CD4-positive, alpha-beta T cell (primary cell): ENCODE measurements around the gene LAMA1. TPM values are rescaled to one million over a fixed set of nuclear protein-coding genes. Genes with fewer than 3 reads are reported as not detected.

Source experiments
- ATAC-seq: fragments of 200-7000 bp; cut with Tn5 transposase; one replicate; pipeline ENCODE4 v1.10.0; 2022; ENCODE audit warnings: mild to moderate bottlenecking; ENCODE audit not compliant: poor library complexity
- CTCF ChIA-PET: fragments of 350-600 bp; sonication (Branson Sonifier 250); formaldehyde crosslinking; loops from one replicate; lab custom pipeline; 2021; ENCODE audit warnings: antibody characterized with exemption, inconsistent platforms; lab: Charles Lee
- POLR2A ChIA-PET: fragments of 350-600 bp; sonication (Branson Sonifier 250); formaldehyde crosslinking; loops from one replicate; lab custom pipeline; 2021; ENCODE audit warnings: antibody characterized with exemption, inconsistent platforms; lab: Charles Lee
- DNase-seq, 14 experiments: peaks; one replicate each; pipeline ENCODE4 v3.0.0-alpha.2; 2013 to 2020; ENCODE audit warnings: mixed read lengths in 2 of 14
- H3K27ac ChIP-seq, 2 donors: one replicate each; pipeline versions ENCODE4 v1.5.1 to v1.7.0; 2013; ENCODE audit warnings: low read length in 2 of 2, low read depth in 1 of 2, mild to moderate bottlenecking in 1 of 2
- H3K27me3 ChIP-seq, 2 experiments: 1 replicate in 1 of 2; 2 replicates in 1 of 2; pipeline versions ENCODE4 v1.6.1 to v1.7.0; 2013; ENCODE audit warnings: low read length in 2 of 2, control low read depth in 1 of 2, mild to moderate bottlenecking in 1 of 2, moderate library complexity in 1 of 2; ENCODE audit not compliant: insufficient read depth in 2 of 2, control insufficient read depth in 1 of 2
- H3K36me3 ChIP-seq: one replicate; pipeline ENCODE4 v1.6.1; 2013; ENCODE audit warnings: low read length, control low read depth; ENCODE audit not compliant: insufficient read depth
- H3K4me1 ChIP-seq: one replicate; pipeline ENCODE4 v1.6.1; 2013; ENCODE audit warnings: low read length, control low read depth; ENCODE audit not compliant: insufficient read depth
- H3K4me3 ChIP-seq: one replicate; pipeline ENCODE4 v1.5.1; 2013; ENCODE audit warnings: mild to moderate bottlenecking, low read length, moderate library complexity
- H3K9me3 ChIP-seq, 2 experiments: 1 replicate in 1 of 2; 2 replicates in 1 of 2; pipeline versions ENCODE4 v1.6.1 to v1.7.0; 2013; ENCODE audit warnings: low read length in 2 of 2, mild to moderate bottlenecking in 2 of 2, control low read depth in 1 of 2, moderate library complexity in 1 of 2; ENCODE audit not compliant: control insufficient read depth in 1 of 2, insufficient read depth in 1 of 2
- H3K27ac Mint-ChIP-seq: one replicate; pipeline ENCODE4 v1.8.0; 2020; ENCODE audit warnings: mixed read lengths
- H3K27me3 Mint-ChIP-seq: one replicate; pipeline ENCODE4 v1.8.0; 2021; ENCODE audit warnings: mixed read lengths
- H3K36me3 Mint-ChIP-seq: one replicate; pipeline ENCODE4 v1.8.0; 2021; ENCODE audit warnings: low read depth, mixed read lengths
- H3K4me1 Mint-ChIP-seq: one replicate; pipeline ENCODE4 v1.8.0; 2021; ENCODE audit warnings: low read depth, mixed read lengths
- H3K4me3 Mint-ChIP-seq: one replicate; pipeline ENCODE4 v1.8.0; 2020; ENCODE audit warnings: mild to moderate bottlenecking, mixed read lengths
- H3K9me3 Mint-ChIP-seq: one replicate; pipeline ENCODE4 v1.8.0; 2020; ENCODE audit warnings: mixed read lengths
- CTCF ChIP-seq: fragments of 200-600 bp; IDR thresholded peaks from one replicate; pipeline ENCODE4 v1.8.0; 2022; ENCODE audit warnings: antibody characterized with exemption, mild to moderate bottlenecking
- intact Hi-C, 2 experiments: fragments of 100-400 bp; cut with DNase I in 1 of 2; cut with micrococcal nuclease in 1 of 2; formaldehyde crosslinking; loops; one replicate each; pipeline versions ENCODE4 v1.15.1 to v1.9.0; 2023 to 2025; cut with DNase I, micrococcal nuclease
- total RNA-seq, 174 experiments: library from RNA in 2 of 174; stranded (reverse) in 2 of 174; gene quantifications; one replicate each; pipeline ENCODE4 v1.2.3 and lab custom pipeline; 2021 to 2026

LAMA1 gene
- total RNA-seq, 2 experiments from 2014 or later: not detected

- DNase-seq (no peak), ATAC-seq (no peak)
- H3K9me3 ChIP-seq: peaks cover 0 to 25% of the 10 kb centered on the region in 2 experiments
- Mint-ChIP-seq H3K27me3 (no peaks in the 10 kb centered on the region), H3K4me3 (no peak overlapping the region), H3K36me3 (no peaks in the 10 kb centered on the region), H3K9me3 (peaks cover 13% of the 10 kb centered on the region), H3K27ac (no peak overlapping the region), H3K4me1 (no peaks in the 10 kb centered on the region)
- ChIA-PET CTCF (no interaction called here), POLR2A (no interaction called here)
- intact Hi-C loops: no loop called here
- TF ChIP-seq CTCF: no peak
- no peaks in the 10 kb centered on the region for H3K4me1 ChIP-seq
- H3K36me3 ChIP-seq: no peaks in the 10 kb centered on the region
- no peak overlapping the region for H3K27ac ChIP-seq
- no peaks in the 10 kb centered on the region for H3K27me3 ChIP-seq
- no peak overlapping the region for H3K4me3 ChIP-seq
Measured at GRCh38 chr18:6960656-6961055, 156.9 kb downstream of the LAMA1 start.

- no peak overlapping the region for H3K27ac Mint-ChIP-seq
- H3K4me3 Mint-ChIP-seq: no peak overlapping the region
- H3K27me3 Mint-ChIP-seq: no peaks in the 10 kb centered on the region
- intact Hi-C loops: no loop called here
- Histone ChIP-seq H3K4me3 (no peak overlapping the region), H3K27ac (no peak overlapping the region), H3K4me1 (no peaks in the 10 kb centered on the region), H3K36me3 (no peaks in the 10 kb centered on the region), H3K9me3 (peaks cover 0 to 29% of the 10 kb centered on the region in 2 experiments), H3K27me3 (no peaks in the 10 kb centered on the region)
- H3K4me1 Mint-ChIP-seq: no peaks in the 10 kb centered on the region
- ATAC-seq: no peak
- peaks cover 13% of the 10 kb centered on the region for H3K9me3 Mint-ChIP-seq
- CTCF ChIA-PET: no interaction called here
- no peak for TF ChIP-seq CTCF
- no peaks in the 10 kb centered on the region for H3K36me3 Mint-ChIP-seq
- DNase-seq: no peak
- POLR2A ChIA-PET: no interaction called here
Measured at GRCh38 chr18:6960124-6960523, 157.5 kb downstream of the LAMA1 start.

DNA sequence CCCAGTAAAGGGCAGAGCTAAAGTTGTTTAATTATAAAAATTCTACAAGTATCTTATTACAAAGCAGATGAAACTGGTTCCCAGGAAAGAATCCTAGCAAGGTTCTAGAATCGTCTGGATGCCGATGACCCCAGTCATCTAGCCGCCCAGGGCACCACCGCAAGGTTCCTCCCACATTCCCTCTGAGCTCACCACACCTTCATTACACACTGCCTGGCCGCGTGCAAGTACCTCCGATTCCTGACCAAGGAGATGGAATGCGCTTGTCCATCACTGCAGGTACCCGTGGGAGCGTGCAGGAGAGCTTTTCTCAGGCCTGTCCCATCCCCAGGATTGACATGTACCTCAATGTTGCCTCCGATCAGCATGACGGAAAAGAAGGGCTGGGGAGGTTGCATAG lies 158.5 kb downstream of the LAMA1 start:
- POLR2A ChIA-PET: no interaction called here
- Mint-ChIP-seq H3K9me3 (peaks cover 13% of the 10 kb centered on the region), H3K4me1 (no peaks in the 10 kb centered on the region), H3K36me3 (no peaks in the 10 kb centered on the region), H3K4me3 (no peak overlapping the region), H3K27ac (no peak overlapping the region), H3K27me3 (no peaks in the 10 kb centered on the region)
- Histone ChIP-seq H3K4me3 (no peak overlapping the region), H3K9me3 (peaks cover 0 to 29% of the 10 kb centered on the region in 2 experiments), H3K36me3 (no peaks in the 10 kb centered on the region), H3K27me3 (no peaks in the 10 kb centered on the region), H3K27ac (no peak overlapping the region), H3K4me1 (no peaks in the 10 kb centered on the region)
- no peak for DNase-seq
- TF ChIP-seq CTCF: no peak
- intact Hi-C loops: no loop called here
- CTCF ChIA-PET: no interaction called here
- no peak for ATAC-seq
